Thoracic aorta (tissue), 2 donors: Measurements from ENCODE around the gene HNRNPA0. TPM values are rescaled to one million over a fixed set of nuclear protein-coding genes. Genes with fewer than 3 reads are reported as not detected.
A peak's percentile ranks its signal among the peaks of the same experiment; 100 is the strongest.
"Not testable (repeated sequence)": the region's sequence is repeated elsewhere in the genome, so short reads cannot be mapped to it uniquely, and the experiment has no call there.

Experiments used
- ATAC-seq: fragments of 150-250 bp; one replicate; pipeline ENCODE4 v1.8.0; 2017; ENCODE audit warnings: low read depth; ENCODE audit not compliant: insufficient number of reproducible peaks, low FRiP score
- DNase-seq: peaks from one replicate; pipeline ENCODE4 v3.0.0-alpha.2; 2020; ENCODE audit warnings: low spot score
- H3K27ac ChIP-seq, 2 donors: fragments of 200-600 bp; sonication (generic); 1 replicate in 1 of 2; 2 replicates in 1 of 2; pipeline ENCODE4 v1.5.1; 2016; ENCODE audit warnings: mild to moderate bottlenecking in 2 of 2, moderate library complexity in 2 of 2
- H3K27me3 ChIP-seq: fragments of 200-600 bp; sonication (generic); replicated peaks from 2 replicates; pipeline ENCODE4 v1.6.0; 2016; ENCODE audit warnings: mild to moderate bottlenecking; ENCODE audit not compliant: insufficient read depth
- H3K36me3 ChIP-seq: fragments of 200-600 bp; sonication (generic); one replicate; pipeline ENCODE4 v1.5.1; 2016
- H3K4me1 ChIP-seq, 2 donors: fragments of 200-600 bp; sonication (generic); 1 replicate in 1 of 2; 2 replicates in 1 of 2; pipeline versions ENCODE4 v1.5.1 to v1.6.0; 2016; ENCODE audit warnings: low read depth in 2 of 2, mild to moderate bottlenecking in 1 of 2; ENCODE audit not compliant: control insufficient read depth in 1 of 2
- H3K4me3 ChIP-seq: fragments of 200-600 bp; sonication (generic); 2 replicates; pipeline ENCODE4 v1.5.1; 2016; ENCODE audit warnings: mild to moderate bottlenecking
- H3K9me3 ChIP-seq: fragments of 200-600 bp; sonication (generic); 2 replicates; pipeline ENCODE4 v1.5.1; 2016
- CTCF ChIP-seq: fragments of 200-600 bp; sonication (generic); IDR thresholded peaks from one replicate; pipeline ENCODE4 v1.5.1; 2019; ENCODE audit warnings: antibody characterized with exemption
- total RNA-seq, 2 donors: library from RNA; depleted of rRNA; stranded (reverse); fragments of >200 nt; gene quantifications; one replicate each; pipeline versions ENCODE4 v1.1.0 to v1.2.3, GENCODE V29; 2016

The HNRNPA0 gene
- total RNA-seq, 2 donors from 2014 or later, result 9.3 to 14.9 TPM

GRCh38 chr5:137782055-137782454 lies 27.9 kb upstream of the HNRNPA0 start:
- Histone ChIP-seq H3K27me3 (no peaks in the 10 kb centered on the region), H3K36me3 (no peaks in the 10 kb centered on the region), H3K27ac (no peak overlapping the region), H3K4me1 (no peaks in the 10 kb centered on the region), H3K9me3 (no peaks in the 10 kb centered on the region), H3K4me3 (no peak overlapping the region)
- no peak for TF ChIP-seq CTCF
- DNase-seq (no peak), ATAC-seq (no peak)

- DNase-seq, result no peak
- H3K27ac ChIP-seq, result no peak overlapping the region
- no peaks in the 10 kb centered on the region for H3K4me1 ChIP-seq
- no peaks in the 10 kb centered on the region for H3K27me3 ChIP-seq
- ATAC-seq, result no peak
- H3K9me3 ChIP-seq, result no peaks in the 10 kb centered on the region
- H3K4me3 ChIP-seq, result no peak overlapping the region
- peak; percentile 82 for TF ChIP-seq CTCF
- H3K36me3 ChIP-seq, result no peaks in the 10 kb centered on the region
Measured at GRCh38 chr5:137778772-137779564, 24.8 kb upstream of the HNRNPA0 start.

- not testable (repeated sequence) for H3K4me1 ChIP-seq, H3K27me3 ChIP-seq, ATAC-seq, H3K27ac ChIP-seq, H3K9me3 ChIP-seq, DNase-seq, H3K4me3 ChIP-seq, H3K36me3 ChIP-seq
Measured at GRCh38 chr5:137767937-137768336, 13.8 kb upstream of the HNRNPA0 start.

- H3K27me3 ChIP-seq, result no peaks in the 10 kb centered on the region
- H3K9me3 ChIP-seq, result no peaks in the 10 kb centered on the region
- H3K4me3 ChIP-seq, result no peak overlapping the region
- TF ChIP-seq CTCF, result no peak
- ATAC-seq, result peak; percentile 38
- peaks cover 0 to 13% of the 10 kb centered on the region in 2 donors for H3K4me1 ChIP-seq
- H3K36me3 ChIP-seq, result no peaks in the 10 kb centered on the region
- peak overlapping the region in 1 of 2 donors; percentile 59 for H3K27ac ChIP-seq
- DNase-seq, result no peak
Measured at GRCh38 chr5:137761566-137761965, 7.4 kb upstream of the HNRNPA0 start.

- peaks cover 0 to 13% of the 10 kb centered on the region in 2 donors for H3K4me1 ChIP-seq
- H3K9me3 ChIP-seq, result no peaks in the 10 kb centered on the region
- ATAC-seq (peak; percentile 75), DNase-seq (no peak)
- no peaks in the 10 kb centered on the region for H3K36me3 ChIP-seq
- no peaks in the 10 kb centered on the region for H3K27me3 ChIP-seq
- no peak overlapping the region for H3K4me3 ChIP-seq
- H3K27ac ChIP-seq, result peak overlapping the region; percentile 9 to 59
- TF ChIP-seq CTCF, result no peak
Measured at GRCh38 chr5:137760719-137761516, 6.8 kb upstream of the HNRNPA0 start.
